DOHH2 (cell line): ENCODE measurements around the gene CREB5.

Experiments used
- CTCF ChIP-seq: fragments of 200-600 bp; sonication (generic); IDR thresholded peaks from one replicate; pipeline ENCODE4 v1.5.1; 2014; ENCODE audit warnings: antibody characterized with exemption, mild to moderate bottlenecking, low read depth, low read length; ENCODE audit not compliant: poor library complexity, severe bottlenecking
- EZH2phosphoT487 ChIP-seq: fragments of 200-600 bp; sonication (generic); IDR thresholded peaks from 2 replicates; pipeline ENCODE4 v1.6.1; 2017; ENCODE audit warnings: borderline replicate concordance, mild to moderate bottlenecking, antibody characterized with exemption, low read length, moderate library complexity, mixed read lengths

DNA sequence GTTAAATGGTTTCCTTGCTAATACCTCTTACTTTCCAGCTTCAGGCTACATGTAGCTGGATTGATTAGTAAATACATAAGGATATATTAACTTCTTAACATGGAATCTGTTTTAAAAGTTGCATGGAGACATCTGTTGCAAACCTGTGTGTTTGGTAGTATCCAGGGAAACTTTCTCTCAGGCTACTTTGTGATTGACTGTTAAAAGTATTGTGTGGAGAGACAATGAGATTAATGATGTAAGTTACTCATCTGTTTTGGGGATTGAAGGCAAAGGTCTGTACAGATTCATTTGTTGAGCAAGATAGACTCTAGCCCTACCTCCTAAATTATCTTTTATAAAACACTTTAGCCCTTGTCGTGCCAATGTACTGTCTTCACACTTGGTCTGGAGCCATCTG, 6.6 kb downstream of the CREB5 start:
- TF ChIP-seq CTCF (no peak), EZH2phosphoT487 (no peak)
